SW 1271 (cell line): ENCODE measurements around the gene MAGEA11.
"Not testable (repeated sequence)": the region's sequence is repeated elsewhere in the genome, so short reads cannot be mapped to it uniquely, and the experiment has no call there.

Experiments used
- DNase-seq, 2 experiments: peaks; one replicate each; lab custom pipeline; 2025; lab: John Stamatoyannopoulos, UW

Gene MAGEA11

DNA sequence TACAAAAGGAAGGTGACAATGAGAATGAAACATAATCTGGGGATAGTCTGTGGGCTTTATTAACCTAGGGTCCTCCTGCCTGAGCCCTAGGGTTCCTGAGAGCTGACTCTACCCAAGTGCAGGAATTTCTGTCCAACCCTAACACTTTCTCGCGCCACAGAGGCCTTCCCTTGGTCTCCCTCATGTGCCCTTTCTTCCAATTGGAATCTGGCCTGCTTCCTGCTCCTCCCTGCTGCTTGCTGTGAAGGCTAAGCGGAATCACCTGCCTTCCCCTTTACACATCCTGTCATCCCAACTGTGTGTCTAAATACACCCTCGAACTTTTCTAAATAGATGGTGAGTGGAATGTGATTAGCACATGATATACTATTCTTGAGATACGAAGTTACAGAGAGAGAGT lies 5.9 kb downstream of the MAGEA11 start:
- DNase-seq = no peak

DNA sequence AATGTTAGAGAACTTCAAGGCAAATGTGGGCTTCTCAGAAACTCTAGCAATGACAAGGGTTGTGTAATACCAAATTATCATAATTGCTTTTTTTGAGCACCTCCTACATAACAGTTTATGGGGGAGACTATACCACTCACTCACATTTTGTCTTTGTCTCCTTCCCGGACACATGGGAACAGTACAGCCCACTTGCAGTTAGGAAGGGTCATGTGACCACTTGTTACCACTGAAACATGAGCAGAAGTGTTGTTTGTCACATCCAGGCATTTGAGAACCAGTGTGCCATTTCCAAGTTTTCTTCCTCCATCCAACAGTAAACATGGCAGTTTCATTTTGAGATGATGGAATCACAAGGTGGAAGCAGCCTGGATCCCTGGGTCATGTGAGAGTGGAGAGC lies 6.9 kb downstream of the MAGEA11 start:
- no peak for DNase-seq

DNA sequence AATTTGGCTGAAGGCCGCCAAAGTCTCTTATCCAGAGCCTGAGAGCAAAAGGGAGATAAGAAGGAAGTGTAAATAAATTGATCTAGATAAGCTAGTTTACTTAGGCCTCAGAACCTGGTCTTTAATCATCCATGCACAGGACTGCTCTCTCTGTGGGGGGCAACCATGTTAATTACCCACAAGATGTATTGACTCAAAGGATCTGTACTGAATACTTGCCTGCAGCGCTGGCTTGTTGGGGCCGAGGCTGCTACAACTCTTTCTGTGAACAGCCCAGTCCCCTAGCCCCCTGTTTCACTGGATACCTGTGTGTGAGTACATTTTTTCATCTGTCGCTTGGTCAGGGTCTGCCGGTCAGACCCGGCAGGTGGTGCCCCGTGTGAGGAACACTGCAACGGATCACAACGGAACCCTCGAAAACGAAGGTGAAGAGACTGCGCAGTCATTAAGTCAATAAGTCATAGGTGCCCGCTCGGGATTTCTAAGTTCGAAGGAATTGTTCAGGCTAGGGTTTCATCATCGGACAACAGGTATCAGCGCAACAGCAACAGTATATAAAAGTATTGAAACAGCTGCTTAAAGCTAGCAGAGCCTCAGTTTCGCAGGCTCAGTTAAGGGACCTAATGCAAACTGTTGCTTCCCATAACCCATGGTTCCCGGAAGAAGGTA lies 8.3 kb downstream of the MAGEA11 start:
- no peak for DNase-seq

DNA sequence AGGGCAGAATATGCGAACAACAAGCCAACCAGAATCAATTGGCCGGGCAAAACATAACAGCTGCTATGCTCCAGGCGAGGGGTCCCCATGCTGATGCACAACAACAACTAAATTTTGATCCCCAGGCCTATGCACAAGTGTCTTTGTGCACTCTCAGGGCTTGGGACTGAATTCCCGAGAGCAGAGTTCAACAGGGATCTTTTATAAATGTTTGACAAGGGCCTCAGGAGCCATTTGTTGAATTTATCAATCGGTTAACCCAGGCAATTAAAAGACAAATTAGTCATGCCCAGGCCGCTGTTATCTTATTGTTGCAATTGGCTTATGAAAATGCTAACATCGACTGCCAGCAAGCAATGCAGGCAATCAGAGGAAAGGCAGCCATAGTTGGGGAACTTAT lies 9.4 kb downstream of the MAGEA11 start:
- DNase-seq = not testable (repeated sequence)

DNA sequence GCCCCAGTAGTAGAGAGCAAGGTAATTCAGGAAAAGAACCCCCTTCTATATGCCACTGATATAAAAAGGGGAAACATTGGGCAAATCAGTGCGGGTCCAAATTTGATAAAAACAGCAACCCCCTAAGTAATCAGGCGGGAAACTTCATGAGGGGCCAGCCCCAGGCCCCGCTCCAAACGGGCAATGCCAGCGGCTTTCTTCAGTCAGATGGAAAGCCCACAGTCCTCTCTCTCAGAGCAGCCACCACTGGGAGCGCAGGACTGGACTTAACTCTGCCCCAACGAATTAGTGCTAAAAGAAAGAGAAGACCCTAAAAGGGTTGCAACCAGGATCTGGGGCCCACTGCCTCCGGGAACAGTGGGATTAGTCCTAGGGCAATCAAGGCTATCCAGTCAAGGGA lies 9.9 kb downstream of the MAGEA11 start:
- no peak for DNase-seq

DNA sequence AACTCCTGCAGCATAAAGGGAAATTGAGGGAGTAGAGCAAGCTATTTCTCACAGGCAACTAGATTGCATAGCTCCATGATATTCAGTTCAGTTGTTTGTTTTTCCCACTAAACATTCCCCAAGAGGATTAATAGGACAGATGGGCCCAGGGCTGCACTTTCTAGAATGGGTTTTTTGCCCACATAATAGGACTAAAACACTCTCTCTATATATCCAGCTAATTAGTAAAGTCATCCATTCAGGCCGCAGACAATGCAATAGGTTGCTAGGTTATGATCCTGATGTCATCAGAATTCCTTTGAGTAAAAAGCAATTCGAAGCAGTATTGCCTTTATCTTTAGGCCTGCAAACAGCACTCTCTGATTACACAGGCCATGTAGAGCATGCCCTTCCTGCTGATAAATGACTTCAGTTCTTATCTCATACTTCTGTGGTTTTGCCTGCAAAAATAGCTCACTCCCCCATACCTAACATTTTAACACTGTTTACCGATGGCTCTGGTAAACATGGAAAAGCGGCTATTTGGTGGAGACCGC lies 11.8 kb downstream of the MAGEA11 start:
- not testable (repeated sequence) for DNase-seq

DNA sequence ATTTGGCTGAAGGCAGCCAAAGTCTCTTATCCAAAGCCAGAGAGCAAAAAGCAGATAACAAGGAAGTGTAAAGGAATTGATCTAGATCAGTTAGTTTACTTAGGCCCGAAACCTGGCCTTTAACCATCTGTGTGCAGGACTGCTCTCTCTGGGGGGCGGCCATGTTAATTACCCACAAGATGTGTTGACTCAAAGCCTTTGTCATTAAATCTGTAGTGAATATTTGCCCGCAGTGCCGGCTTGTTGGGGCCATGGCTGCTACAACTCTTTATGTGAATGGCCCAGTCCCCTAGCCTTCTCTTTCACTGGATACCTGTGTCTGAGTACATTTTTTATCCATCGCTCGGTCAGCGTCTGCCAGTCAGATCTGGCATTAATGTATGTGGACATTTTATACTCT lies 15.4 kb downstream of the MAGEA11 start:
- not testable (repeated sequence) for DNase-seq

DNA sequence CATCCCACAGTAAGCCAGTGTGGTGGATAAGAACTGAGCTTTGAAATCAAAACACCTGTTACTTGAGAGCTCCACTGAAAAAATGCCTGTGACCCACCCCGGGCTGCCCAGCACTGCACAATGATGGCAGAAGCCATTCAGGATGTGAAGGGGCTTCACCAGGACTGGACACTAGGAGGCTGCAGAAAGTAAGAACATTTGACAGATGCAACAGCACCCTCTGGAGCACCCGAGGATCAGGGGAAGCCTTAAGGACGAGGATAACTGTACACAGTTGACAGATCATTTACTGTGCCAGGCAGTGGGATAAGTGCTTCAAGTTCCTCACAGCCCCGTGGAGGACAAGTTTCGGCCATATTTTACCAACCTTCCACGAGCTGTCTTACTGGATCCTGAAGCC lies 30.4 kb downstream of the MAGEA11 start:
- not testable (repeated sequence) for DNase-seq

DNA sequence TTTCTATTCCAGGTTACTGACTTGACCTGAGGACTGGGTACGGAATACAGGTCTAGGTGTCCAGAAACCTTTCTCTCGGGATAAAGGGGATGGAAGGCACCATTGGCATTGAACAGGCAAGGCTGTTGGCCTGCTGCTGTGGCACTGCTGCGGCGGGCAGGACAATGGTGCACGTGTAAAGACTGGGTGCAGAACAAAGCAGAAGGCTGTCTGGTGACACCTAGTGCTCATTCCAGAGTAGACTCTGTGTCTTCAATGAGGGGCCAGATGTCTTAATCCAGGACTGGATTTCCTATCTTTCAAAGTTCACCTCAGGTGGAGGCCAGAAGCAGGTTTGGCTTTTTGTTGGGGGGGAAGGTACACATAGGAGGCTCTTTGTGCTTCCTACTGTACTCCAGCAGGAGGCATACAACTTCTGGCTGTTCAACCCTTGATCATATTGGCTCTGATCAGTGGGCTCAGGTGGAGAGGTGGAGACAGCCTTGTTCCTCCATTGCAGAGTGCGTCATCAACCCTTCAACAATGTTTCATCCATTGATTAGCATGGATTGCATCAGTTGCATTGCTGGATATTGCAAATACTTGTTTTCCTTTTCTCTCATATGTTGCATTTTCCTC lies 34.6 kb downstream of the MAGEA11 start:
- not testable (repeated sequence) for DNase-seq

DNA sequence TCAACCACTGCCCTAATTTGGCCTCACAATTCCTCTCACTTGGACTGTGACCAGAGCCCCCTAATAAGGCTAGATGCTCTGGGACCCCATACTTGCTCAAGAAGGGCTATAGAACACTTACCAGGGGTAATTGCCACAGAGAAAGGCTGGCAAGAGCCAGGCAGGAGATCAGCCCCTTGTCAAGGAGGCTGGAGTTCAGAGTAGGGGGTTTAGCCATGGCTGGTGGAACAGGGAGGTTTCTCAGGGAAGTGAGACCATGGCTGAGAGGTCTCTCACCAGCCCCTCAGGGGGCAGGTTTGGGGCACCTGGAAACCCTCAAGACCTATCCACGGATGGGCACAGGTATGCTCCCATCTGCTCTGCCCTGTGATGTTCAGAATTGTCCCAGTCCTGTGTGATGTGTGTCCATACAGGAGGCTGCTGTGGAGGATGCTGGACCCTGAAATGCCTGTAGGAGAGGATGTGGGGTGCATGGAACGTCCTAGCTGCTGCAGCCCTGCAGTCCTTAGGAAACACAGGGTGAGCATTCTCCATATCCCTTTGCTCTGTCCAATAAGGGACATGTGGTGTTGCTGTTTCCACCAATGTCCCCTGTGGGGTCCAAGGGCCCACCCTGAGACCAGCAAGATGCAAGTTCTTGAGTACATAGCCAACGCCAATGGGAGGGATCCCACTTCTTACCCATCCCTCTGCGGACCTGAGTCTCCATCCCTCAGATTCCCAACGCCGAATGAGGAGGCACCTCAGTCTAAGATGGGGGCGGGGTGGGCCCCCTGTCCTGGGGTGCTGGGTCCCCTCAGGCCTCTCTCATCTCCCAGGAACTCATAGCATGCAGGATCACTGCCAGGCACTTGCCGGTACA lies 45.6 kb downstream of the MAGEA11 start:
- no peak for DNase-seq

DNA sequence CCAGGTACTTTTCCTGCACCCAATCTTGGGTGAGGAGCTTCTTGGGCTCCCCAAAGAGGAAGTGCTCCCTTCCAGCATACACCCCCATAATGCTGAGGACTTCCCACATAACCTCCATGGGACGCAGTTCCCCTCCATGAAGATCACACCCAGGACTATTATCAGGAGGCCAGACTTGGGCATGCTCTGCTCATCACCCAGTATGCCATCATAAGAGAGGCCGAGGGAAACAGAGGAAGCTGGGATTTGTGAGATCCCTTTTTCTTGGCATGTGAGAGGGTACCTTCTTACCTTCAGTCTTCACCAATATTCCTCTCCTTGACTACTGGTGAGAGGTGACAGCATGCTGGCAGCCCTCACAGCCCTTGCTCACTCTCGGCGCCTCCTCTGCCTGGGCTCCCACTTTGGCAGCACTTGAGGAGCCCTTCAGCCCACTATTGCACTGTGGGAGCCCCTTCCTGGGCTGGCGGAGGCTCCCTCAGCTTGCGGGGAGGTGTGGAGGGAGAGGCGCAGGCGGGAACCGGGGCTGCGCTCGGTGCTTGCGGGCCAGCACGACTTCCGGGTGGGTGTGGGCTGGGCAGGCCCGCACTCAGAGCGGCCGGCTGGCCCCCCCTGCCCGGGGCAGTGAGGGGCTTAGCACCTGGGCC lies 46.3 kb downstream of the MAGEA11 start:
- DNase-seq = no peak

DNA sequence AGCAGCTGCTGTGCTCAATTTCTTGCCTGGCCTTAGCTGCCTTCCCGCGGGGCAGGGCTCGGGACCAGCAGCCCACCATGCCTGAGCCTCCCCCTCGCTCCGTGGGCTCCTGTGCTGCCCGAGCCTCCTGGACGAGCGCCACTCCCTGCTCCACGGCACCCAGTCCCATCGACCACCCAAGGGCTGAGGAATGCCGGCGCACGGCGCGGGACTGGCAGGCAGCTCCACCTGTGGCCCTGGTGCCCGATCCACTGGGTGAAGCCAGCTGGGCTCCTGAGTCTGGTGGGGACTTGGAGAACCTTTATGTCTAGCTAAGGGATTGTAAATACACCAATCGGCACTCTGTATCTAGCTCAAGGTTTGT lies 46.8 kb downstream of the MAGEA11 start:
- DNase-seq = not testable (repeated sequence)

DNA sequence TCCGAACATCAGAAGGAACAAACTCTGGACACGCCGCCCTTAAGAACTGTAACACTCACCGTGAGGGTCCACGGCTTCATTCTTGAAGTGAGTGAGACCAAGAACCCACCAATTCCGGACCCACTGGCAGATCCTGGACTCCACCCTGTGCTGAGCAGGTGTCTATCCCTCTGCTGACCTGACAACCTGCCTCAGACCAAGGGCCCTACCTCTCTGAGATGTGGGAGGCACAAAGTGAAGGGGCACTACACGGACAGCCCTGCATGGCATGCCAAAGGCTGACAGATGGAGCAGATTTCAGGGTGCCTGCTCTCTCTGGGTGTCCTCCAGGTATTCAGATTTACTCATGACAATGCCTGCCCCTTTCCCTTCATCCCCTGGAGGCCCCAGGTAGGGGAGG lies 48.0 kb downstream of the MAGEA11 start:
- no peak for DNase-seq

DNA sequence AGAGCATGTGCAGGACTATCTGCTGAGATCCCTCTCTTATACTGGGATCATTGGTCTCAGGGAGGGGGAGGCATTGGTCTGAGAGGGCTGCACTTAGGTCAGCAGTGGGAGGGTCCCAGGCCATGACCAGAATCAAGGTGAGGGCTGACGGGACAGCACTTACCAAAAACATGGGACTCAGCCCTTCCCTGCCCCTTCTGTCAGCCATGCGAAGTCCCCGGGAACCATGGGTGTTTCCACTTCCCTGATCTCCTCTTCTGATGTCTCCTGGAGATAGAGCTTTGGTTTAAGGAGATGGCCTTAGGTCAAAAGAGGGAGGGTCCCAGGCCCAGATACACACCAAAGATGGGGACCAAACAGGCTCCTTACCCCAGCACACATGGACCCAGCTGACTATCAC lies 49.1 kb downstream of the MAGEA11 start:
- no peak for DNase-seq

DNA sequence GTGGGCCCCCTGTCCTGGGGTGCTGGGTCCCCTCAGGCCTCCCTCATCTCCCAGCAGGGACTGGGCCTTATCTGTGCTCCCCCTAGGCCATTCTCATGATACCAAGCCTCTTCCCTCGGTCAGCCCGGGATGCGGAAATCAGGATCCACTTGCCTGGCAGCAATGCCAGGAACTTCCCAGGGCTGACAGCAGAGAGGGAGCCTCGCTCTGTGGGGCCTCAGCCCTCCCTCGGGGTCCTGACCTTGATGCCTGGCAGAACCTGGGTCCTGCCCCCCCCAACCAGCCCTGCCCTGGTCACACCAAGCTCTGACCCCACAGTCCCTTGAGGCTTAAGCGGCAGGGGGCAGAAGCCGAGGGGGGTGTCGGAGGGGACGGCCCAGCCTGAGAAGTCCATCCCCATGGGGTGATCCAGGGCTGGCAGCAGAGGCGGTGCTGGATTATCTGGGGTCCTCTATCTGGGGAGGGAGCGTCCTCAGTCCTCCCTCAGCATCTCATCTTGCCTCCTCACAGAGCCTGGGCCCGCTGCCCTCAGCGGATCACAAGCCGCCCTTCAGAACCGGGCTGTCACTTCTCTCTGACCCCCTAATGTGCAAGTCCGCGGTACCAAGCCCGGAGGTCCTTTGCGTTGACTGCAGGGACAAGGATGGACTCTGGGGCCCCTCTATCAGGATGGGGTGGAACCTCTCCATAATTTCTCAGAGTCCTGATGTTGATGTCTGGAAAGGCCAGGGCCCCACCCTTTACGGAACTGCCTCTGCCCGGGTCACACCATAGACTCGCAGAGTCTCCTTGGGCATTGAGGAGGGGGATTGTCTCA lies 50.2 kb downstream of the MAGEA11 start:
- DNase-seq = not testable (repeated sequence)

DNA sequence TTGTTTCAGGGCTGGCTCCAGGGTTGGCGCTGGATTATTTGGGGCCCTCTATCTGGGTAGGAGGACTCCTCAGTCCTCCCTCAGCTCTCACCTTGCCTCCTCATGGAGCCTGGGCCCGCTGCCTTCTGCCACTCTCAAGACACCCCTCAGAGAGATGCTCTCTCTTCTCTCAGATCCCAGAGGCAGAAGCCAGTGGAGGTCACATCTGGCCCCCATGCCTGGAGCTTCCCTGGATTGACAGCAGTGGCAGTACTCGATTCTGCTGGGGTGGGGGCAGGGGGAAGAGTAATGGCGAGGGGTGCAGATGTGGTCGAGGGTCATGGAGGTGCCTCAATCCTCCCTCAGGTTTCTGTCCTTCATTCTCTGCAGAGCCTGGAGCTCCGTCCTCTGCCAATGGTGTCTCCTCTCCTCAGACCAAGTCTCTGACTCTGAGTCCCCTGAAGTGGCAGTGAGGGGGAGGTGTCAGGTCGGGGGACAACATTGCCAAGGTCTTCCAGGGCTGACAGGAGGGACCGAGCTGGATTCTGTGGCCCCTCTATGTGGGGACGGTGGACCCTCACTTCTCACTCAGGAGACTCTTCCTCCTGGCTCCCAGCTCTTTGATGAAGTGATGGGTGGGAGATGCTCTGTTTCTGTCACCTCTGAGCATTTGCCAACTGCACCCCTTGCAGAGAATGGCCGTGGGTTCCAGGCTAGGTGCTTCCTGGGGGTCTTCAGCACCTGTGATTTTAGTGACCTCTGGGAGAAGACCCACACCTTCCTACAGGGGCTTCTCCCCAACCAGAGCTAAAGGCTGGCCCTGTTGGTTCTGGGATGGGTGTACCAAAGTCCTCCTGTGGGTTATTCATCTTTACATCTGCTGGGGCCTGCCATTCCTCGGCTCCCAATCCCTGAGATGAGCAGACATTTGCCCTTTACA lies 51.1 kb downstream of the MAGEA11 start:
- no peak for DNase-seq
